Astrocyte (in vitro differentiated cells and primary cell): ENCODE measurements around the gene GLB1L2.

Experiments
- CTCF ChIP-seq: IDR thresholded peaks from 2 replicates; pipeline ENCODE4 v1.5.1; 2011; ENCODE audit warnings: low read depth, mild to moderate bottlenecking, inconsistent platforms, low read length, moderate library complexity; ENCODE audit not compliant: insufficient read depth
- EZH2 ChIP-seq: IDR thresholded peaks from 2 replicates; pipeline ENCODE4 v1.6.1; 2012; ENCODE audit warnings: mild to moderate bottlenecking, low read length, inconsistent platforms; ENCODE audit not compliant: insufficient read depth

DNA sequence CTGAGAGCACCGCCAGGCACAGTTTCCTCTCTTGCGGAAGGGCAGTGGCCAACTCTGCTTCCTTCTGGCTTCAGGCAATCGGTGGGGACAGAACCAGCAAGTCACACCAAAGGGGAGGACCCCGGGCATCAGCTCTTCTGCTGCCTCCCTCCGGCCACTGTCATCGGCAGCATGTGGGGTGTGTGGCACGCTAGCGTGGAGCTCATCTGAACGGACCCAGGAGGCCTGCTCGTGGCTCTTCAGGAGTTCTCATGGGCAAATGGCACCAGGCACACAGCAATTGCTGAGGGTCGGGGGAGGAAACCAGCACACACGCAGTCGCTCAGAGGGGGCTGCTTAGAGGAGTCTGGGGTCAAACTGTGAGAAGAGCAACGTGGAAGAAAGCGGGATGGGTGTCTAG lies 53.4 kb downstream of the GLB1L2 start:
- TF ChIP-seq CTCF: no peak
- no peak for TF ChIP-seq EZH2
